IMR-90 (cell line): ENCODE measurements around the gene TIGIT. TPM values are rescaled to one million over a fixed set of nuclear protein-coding genes. Genes with fewer than 3 reads are reported as not detected.

Experiments used
- polyA plus RNA-seq, 3 experiments: library from polyadenylated mRNA; depleted of rRNA; stranded (reverse); fragments of >200 nt; gene quantifications; 2 replicates each; pipeline ENCODE4 v1.2.3, GENCODE V29; 2012; ENCODE audit warnings: low replicate concordance in 1 of 3
- total RNA-seq: library from RNA; depleted of rRNA; stranded (reverse); fragments of >200 nt; gene quantifications from 2 replicates; pipeline ENCODE4 v1.2.3, GENCODE V29; 2012; rRNA removed

TIGIT gene
- total and polyA plus RNA-seq, 2 of the 4 experiments (the other 2 are of a cell fraction), result not detected

Other genes starting within 250 kb of the TIGIT start
- gene CCDC191, start 237.5 kb upstream of the TIGIT start, total RNA-seq, result 0.72 and 0.83 TPM in 2 replicates
- 0.75 and 1.1 TPM in 2 replicates for gene CCDC191, start 237.5 kb upstream of the TIGIT start, polyA plus RNA-seq (2012; rRNA removed)
- 15.6 and 20.3 TPM in 2 replicates for gene QTRT2, start 237.3 kb upstream of the TIGIT start, total RNA-seq
- gene QTRT2, start 237.3 kb upstream of the TIGIT start, polyA plus RNA-seq (2012; rRNA removed), result 5.1 and 7.3 TPM in 2 replicates
- gene DRD3, start 115.0 kb upstream of the TIGIT start, total RNA-seq, result not detected in 2 replicates
- gene DRD3, start 115.0 kb upstream of the TIGIT start, polyA plus RNA-seq (2012; rRNA removed), result not detected in 2 replicates
- gene ZNF80, start 56.5 kb upstream of the TIGIT start, total RNA-seq, result not detected in 2 replicates
- not detected in 2 replicates for gene ZNF80, start 56.5 kb upstream of the TIGIT start, polyA plus RNA-seq (2012; rRNA removed)